Measurements from ENCODE around the gene ODF4. TPM values are rescaled to one million over a fixed set of nuclear protein-coding genes. Genes with fewer than 3 reads are reported as not detected.

ODF4 gene
- total and polyA plus RNA-seq, 7 experiments from 2014 or later = not detected

DNA sequence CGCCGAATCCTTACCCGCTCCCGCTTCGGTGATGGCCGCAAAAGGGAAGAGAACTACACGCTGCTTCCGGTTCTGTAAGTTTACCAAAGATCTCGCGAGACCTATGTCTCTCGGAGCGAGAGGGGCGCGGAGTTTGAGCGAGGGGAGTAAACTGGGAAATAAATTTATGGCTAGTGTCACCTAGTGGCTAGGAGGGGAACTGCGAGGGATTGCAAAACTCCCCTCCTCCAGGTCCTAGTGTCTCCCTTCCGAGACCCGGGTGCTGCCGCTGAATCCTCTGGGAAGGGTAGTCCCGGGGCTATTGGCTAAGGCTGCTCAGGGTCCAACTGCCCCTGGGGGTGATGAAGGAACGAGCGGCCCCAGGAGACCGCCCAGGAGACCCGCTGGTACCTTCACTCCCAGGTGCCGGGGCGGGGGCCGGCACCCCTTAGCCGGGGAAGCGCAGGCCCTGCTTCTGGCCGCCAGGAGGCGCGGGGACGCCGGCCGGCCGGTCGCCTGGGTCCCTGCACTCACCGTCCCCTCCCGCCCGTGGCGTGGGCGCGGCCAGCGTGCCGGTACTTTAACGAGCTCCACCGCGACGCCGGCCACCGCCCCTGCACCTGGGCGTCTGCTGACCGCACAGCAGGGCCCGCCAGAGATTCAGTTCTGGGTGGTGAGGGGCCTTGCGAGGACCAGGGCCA lies 43.6 kb downstream of the ODF4 start, which contains the start of gene RPL26:
RPL26 (minus strand) TSS at position 51 of the 680 bp plus-strand sequence. CDS start 883 bp downstream, outside the sequence.
- peaks cover 28 to 40% of the 10 kb centered on the region in 2 donors for H3K4me1 ChIP-seq (ENCODE audit: control insufficient read depth in 2 of 2, insufficient read depth in 2 of 2, low read length in 2 of 2)
- CTCF ChIA-PET = interaction anchor here (0.6 to 2.9 kb wide), 8 partner anchors 10 to 615 kb away, joined by 3 to 11 read pairs (median 3); partner anchors contain the start of gene NDEL1
- Mint-ChIP-seq H3K4me3 (peak within 1 kb of the TSS; percentile 93 to 99 (median 97)), H3K9me3 (peaks cover 0 to 7% (median 0%) of the 10 kb centered on the region in 11 donors), H3K36me3 (peaks cover 5 to 33% (median 22%) of the 10 kb centered on the region in 5 donors), H3K4me1 (peaks cover 34 to 76% (median 60%) of the 10 kb centered on the region in 7 donors), H3K27me3 (peaks cover 0 to 2% (median 0%) of the 10 kb centered on the region in 5 donors), H3K27ac (peak within 1 kb of the TSS; percentile 93 to 98 (median 96))
- peaks cover 21 to 38% (median 26%) of the 10 kb centered on the region in 3 experiments for H3K36me3 ChIP-seq (ENCODE audit: control insufficient read depth in 2 of 3, insufficient read depth in 3 of 3, low read length in 3 of 3)
- H3K27me3 ChIP-seq (ENCODE audit: control insufficient read depth in 2 of 2, insufficient read depth in 2 of 2, low read length in 2 of 2) = no peaks in the 10 kb centered on the region
- POLR2A ChIA-PET = interaction anchor here (0.6 to 1.5 kb wide), 9 partner anchors 10 to 1163 kb away, joined by 3 to 12 read pairs (median 5); partner anchors contain the start of genes CTC1, NDEL1 and PFAS
- peak within 1 kb of the TSS; percentile 82 for H3K27ac ChIP-seq (ENCODE audit: low read depth, low read length)
- H3K4me3 ChIP-seq (ENCODE audit: low read length) = peak within 1 kb of the TSS; percentile 83
- DNase-seq (peak; percentile 89 to 97 (median 97)), ATAC-seq (peak; percentile 94)
- intact Hi-C loops (cut with micrococcal nuclease) = loop anchor here (1.0 to 10.0 kb wide), 25 partner anchors 10 to 1741 kb away; partner anchors contain the start of genes NDEL1 (in 2 of the 2), ALOXE3 (in 1 of the 2), CNTROB (in 1 of the 2) and CTC1 (in 1 of the 2)
- no peaks in the 10 kb centered on the region for H3K9me3 ChIP-seq (ENCODE audit: control insufficient read depth in 2 of 3, low read length in 3 of 3)

DNA sequence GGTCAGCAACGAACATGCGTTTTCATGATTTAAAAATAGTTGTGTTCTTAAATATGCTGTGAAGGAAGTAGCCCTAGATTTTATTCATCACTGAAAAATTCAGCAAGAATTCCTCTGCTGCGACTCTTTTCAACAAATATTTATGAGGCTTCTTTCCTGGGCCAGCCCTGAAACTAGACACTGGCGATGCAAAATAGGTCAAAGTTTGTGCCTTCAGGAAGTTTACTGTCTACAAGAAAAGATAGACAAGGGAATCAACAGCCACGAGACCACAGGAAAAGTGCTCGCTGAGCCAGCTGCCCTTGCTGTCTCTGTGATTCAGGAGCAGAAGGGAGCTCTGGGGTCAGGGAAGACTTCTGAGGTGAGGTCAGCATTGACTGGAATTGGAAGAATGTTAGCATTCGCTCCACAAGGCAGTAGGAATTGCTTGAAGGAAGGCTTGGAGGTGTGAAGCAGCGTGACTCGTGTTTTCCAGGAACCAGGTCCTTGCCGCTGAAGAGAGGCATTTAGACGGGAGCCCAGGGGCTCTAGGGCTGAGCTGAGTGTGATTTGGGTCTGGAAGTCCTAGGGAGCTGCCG lies 45.2 kb downstream of the ODF4 start:
- H3K27me3 ChIP-seq (ENCODE audit: control insufficient read depth in 2 of 2, insufficient read depth in 2 of 2, low read length in 2 of 2) = no peaks in the 10 kb centered on the region
- H3K36me3 ChIP-seq (ENCODE audit: control insufficient read depth in 2 of 3, insufficient read depth in 3 of 3, low read length in 3 of 3) = peaks cover 10 to 22% (median 12%) of the 10 kb centered on the region in 3 experiments
- Mint-ChIP-seq H3K4me3 (peak overlapping the region; percentile 93 to 99 (median 97)), H3K36me3 (peaks cover 5 to 26% (median 13%) of the 10 kb centered on the region in 5 donors), H3K9me3 (peaks cover 0 to 7% (median 0%) of the 10 kb centered on the region in 11 donors), H3K27me3 (peaks cover 0 to 2% (median 0%) of the 10 kb centered on the region in 5 donors), H3K4me1 (peaks cover 25 to 60% (median 49%) of the 10 kb centered on the region in 7 donors), H3K27ac (peak overlapping the region in 5 of 9 donors; percentile 71 to 98 (median 93))
- ATAC-seq = no peak
- ChIA-PET POLR2A (interaction anchor here (0.7 to 1.3 kb wide), 2 partner anchors 8 to 26 kb away, joined by 3 read pairs; partner anchors contain the start of gene KRABD2), CTCF (interaction anchor here (1.3 kb wide), 1 partner anchor 8 kb away, joined by 4 read pairs; the partner anchor contains the start of gene KRABD2)
- no peak overlapping the region for H3K4me3 ChIP-seq (ENCODE audit: low read length)
- intact Hi-C loops (cut with micrococcal nuclease) = loop anchor here (5.0 to 10.0 kb wide), 11 partner anchors 160 to 1743 kb away; partner anchors contain the start of genes CNTROB (in 1 of the 2), CYB5D1 (in 1 of the 2), EIF5A (in 1 of the 2) and KIAA0753 (in 1 of the 2)
- H3K9me3 ChIP-seq (ENCODE audit: control insufficient read depth in 2 of 3, low read length in 3 of 3) = no peaks in the 10 kb centered on the region
- H3K27ac ChIP-seq (ENCODE audit: low read depth, low read length) = peak overlapping the region; percentile 34
- H3K4me1 ChIP-seq (ENCODE audit: control insufficient read depth in 2 of 2, insufficient read depth in 2 of 2, low read length in 2 of 2) = peaks cover 28 to 44% of the 10 kb centered on the region in 2 donors
- no peak for DNase-seq

DNA sequence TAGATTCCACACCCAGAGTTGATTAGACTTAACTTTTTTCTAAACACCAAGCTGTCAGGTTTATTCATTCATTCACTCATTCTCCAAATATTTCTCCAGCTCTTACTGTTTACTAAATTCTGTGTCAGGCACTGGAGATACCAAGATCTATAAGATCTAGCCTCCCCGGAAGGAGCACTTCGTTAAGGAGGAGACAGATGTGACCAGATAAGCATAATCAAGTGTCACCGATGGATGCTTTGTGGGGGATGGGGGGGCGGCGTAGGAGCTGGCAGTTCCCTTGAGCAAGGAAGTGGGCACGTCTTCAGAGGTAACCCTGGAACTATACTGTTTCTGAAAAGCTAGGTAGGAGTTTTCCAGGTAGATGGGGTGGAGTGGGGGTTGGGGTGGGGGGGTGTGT lies 47.2 kb downstream of the ODF4 start:
- no peak overlapping the region for H3K27ac ChIP-seq (ENCODE audit: low read depth, low read length)
- H3K4me3 ChIP-seq (ENCODE audit: low read length) = no peak overlapping the region
- peaks cover 0 to 4% (median 0%) of the 10 kb centered on the region in 3 experiments for H3K36me3 ChIP-seq (ENCODE audit: control insufficient read depth in 2 of 3, insufficient read depth in 3 of 3, low read length in 3 of 3)
- DNase-seq = no peak
- Mint-ChIP-seq H3K4me3 (peak overlapping the region in 3 of 10 donors; percentile 4 to 53 (median 19)), H3K27ac (peak overlapping the region in 6 of 9 donors; percentile 23 to 74 (median 40)), H3K4me1 (peaks cover 19 to 43% (median 33%) of the 10 kb centered on the region in 7 donors), H3K36me3 (peaks cover 3 to 12% (median 5%) of the 10 kb centered on the region in 5 donors), H3K27me3 (peaks cover 0 to 2% (median 0%) of the 10 kb centered on the region in 5 donors), H3K9me3 (peaks cover 0 to 7% (median 0%) of the 10 kb centered on the region in 11 donors)
- H3K4me1 ChIP-seq (ENCODE audit: control insufficient read depth in 2 of 2, insufficient read depth in 2 of 2, low read length in 2 of 2) = peaks cover 9 to 25% of the 10 kb centered on the region in 2 donors
- POLR2A ChIA-PET = no interaction called here
- H3K9me3 ChIP-seq (ENCODE audit: control insufficient read depth in 2 of 3, low read length in 3 of 3) = no peaks in the 10 kb centered on the region
- intact Hi-C loops (cut with micrococcal nuclease) = loop anchor here (10.0 kb wide), 3 partner anchors 162 to 1372 kb away; partner anchors contain the start of genes PIK3R5 (in 1 of the 2) and RNASEK (in 1 of the 2)
- no peak for ATAC-seq
- H3K27me3 ChIP-seq (ENCODE audit: control insufficient read depth in 2 of 2, insufficient read depth in 2 of 2, low read length in 2 of 2) = no peaks in the 10 kb centered on the region
- CTCF ChIA-PET = interaction anchor here (0.6 kb wide), 1 partner anchor 152 kb away, joined by 3 read pairs; no protein-coding TSS in a partner anchor

DNA sequence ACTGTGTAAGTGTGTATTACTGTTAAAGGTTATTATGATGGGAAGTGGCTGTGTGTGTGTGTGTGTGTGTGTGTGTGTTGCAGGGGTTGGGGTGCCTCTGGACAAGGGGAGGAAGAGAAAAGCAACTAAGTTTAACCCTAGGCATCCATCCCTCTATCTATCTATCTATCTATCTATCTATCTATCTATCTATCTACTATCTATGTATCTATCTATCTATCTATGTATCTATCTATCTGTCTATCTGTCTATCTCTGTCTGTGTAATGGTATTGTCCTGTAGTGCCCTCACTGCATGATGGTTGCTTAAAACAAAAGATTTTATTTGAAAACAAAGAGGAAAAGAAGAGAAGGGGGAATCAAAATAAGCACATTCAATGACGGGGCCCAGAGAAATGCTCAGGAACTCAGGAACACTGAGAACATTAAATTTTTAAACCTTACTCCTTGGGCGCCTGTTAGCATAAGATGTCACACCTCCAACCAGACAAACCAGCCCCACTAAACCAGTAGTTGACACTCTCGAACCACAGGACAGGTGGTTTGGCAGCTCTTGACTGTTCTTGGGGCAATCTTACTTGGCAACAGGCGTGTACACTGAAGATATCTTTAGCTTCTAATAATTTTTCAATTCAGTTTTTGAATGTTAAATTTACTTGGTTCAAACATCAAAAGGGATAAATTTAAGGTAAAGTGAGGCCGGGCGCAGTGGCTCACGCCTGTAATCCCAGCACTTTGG lies 48.4 kb downstream of the ODF4 start:
- H3K4me3 Mint-ChIP-seq = peak overlapping the region in 1 of 10 donors; percentile 6
- DNase-seq (no peak), ATAC-seq (no peak)
- no peaks in the 10 kb centered on the region for H3K27me3 ChIP-seq (ENCODE audit: control insufficient read depth in 2 of 2, insufficient read depth in 2 of 2, low read length in 2 of 2)
- H3K27me3 Mint-ChIP-seq = peaks cover 0 to under 1% (median 0%) of the 10 kb centered on the region in 5 donors
- peaks cover 0 to 3% (median 2%) of the 10 kb centered on the region in 5 donors for H3K36me3 Mint-ChIP-seq
- H3K4me1 Mint-ChIP-seq = peaks cover 16 to 30% (median 23%) of the 10 kb centered on the region in 7 donors
- ChIA-PET CTCF (no interaction called here), POLR2A (no interaction called here)
- H3K4me3 ChIP-seq (ENCODE audit: low read length) = no peak overlapping the region
- no peaks in the 10 kb centered on the region for H3K36me3 ChIP-seq (ENCODE audit: control insufficient read depth in 2 of 3, insufficient read depth in 3 of 3, low read length in 3 of 3)
- H3K27ac ChIP-seq (ENCODE audit: low read depth, low read length) = no peak overlapping the region
- no peaks in the 10 kb centered on the region for H3K9me3 ChIP-seq (ENCODE audit: control insufficient read depth in 2 of 3, low read length in 3 of 3)
- peak overlapping the region in 4 of 9 donors; percentile 4 to 25 (median 17) for H3K27ac Mint-ChIP-seq
- H3K9me3 Mint-ChIP-seq = peaks cover 0 to 7% (median 0%) of the 10 kb centered on the region in 11 donors
- intact Hi-C loops (cut with micrococcal nuclease) = loop anchor here (10.0 kb wide), 3 partner anchors 163 to 1373 kb away; partner anchors contain the start of genes PIK3R5 (in 1 of the 2) and RNASEK (in 1 of the 2)
- peaks cover 8 to 22% of the 10 kb centered on the region in 2 donors for H3K4me1 ChIP-seq (ENCODE audit: control insufficient read depth in 2 of 2, insufficient read depth in 2 of 2, low read length in 2 of 2)

DNA sequence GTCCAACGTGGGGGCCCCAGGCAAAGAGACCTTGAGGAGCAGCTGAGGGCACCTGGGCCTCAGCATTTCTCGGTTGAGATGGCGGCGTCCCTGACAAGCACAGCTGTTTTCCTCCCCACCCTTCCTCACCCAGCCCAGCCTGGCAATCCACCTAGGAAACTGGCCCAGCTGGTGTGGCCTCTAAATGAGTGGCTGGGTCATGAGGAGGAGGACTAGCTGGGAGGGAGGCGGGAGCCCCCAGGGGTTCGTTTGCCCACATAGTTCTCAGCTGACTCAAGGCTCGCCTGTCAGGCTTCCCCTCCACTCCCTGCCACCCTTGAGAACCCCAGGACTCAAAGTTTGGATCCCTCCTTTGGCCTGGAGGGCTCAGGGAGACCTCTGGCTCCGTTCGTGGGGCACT lies 52.1 kb downstream of the ODF4 start:
- Histone ChIP-seq H3K9me3 (ENCODE audit: control insufficient read depth in 2 of 3, low read length in 3 of 3) (no peaks in the 10 kb centered on the region), H3K4me1 (ENCODE audit: control insufficient read depth in 2 of 2, insufficient read depth in 2 of 2, low read length in 2 of 2) (peaks cover 14 to 26% of the 10 kb centered on the region in 2 donors), H3K4me3 (ENCODE audit: low read length) (no peak overlapping the region), H3K36me3 (ENCODE audit: control insufficient read depth in 2 of 3, insufficient read depth in 3 of 3, low read length in 3 of 3) (no peaks in the 10 kb centered on the region), H3K27me3 (ENCODE audit: control insufficient read depth in 2 of 2, insufficient read depth in 2 of 2, low read length in 2 of 2) (no peaks in the 10 kb centered on the region), H3K27ac (ENCODE audit: low read depth, low read length) (no peak overlapping the region)
- Mint-ChIP-seq H3K27me3 (peaks cover 0 to 14% (median 2%) of the 10 kb centered on the region in 5 donors), H3K4me1 (peaks cover 10 to 26% (median 12%) of the 10 kb centered on the region in 7 donors), H3K36me3 (peaks cover 0 to 3% (median 0%) of the 10 kb centered on the region in 5 donors), H3K9me3 (no peaks in the 10 kb centered on the region), H3K27ac (peak overlapping the region in 1 of 9 donors; percentile 28), H3K4me3 (no peak overlapping the region)
- CTCF ChIA-PET = no interaction called here
- DNase-seq (no peak), ATAC-seq (no peak)
- POLR2A ChIA-PET = interaction anchor here (0.7 kb wide), 1 partner anchor 345 kb away, joined by 3 read pairs; no protein-coding TSS in a partner anchor
- intact Hi-C loops (cut with micrococcal nuclease) = no loop called here

Measured in naive thymus-derived CD4-positive, alpha-beta T cell (primary cell).